Measurements from ENCODE around the gene ITGA2B.
A peak's percentile ranks its signal among the peaks of the same experiment; 100 is the strongest.
"Not testable (repeated sequence)": the region's sequence is repeated elsewhere in the genome, so short reads cannot be mapped to it uniquely, and the experiment has no call there.

ITGA2B gene

DNA sequence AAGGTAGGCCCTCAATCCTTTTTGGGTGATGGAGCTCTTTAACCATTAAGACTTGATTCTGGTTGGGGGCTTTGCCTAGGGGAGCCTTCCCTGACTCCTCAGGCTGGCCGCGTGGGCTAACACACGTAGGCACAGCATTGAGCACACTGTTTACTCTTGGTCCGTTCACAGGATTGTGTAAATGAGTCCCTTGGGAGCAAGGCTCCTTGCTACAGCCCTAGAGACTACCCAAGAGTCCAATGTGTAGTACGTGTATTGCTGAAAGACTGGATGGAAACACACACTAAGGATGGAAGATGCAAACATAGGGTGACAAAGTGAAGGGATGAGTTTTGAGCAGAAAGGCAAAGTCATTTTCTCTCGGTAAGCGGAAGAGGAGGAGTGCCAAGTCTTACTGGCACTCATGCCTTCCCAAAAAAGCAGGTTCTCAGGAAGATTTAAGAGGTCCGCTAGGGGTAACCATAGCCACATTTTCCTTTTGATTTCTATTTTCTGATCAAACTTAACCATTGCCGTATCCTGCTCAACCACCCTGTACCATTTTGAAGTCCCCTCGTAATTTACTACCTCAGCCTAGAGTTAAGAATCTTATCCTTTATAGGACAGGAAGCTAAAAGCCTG lies 911 bp upstream of the ITGA2B start:
- no peak for DNase-seq

GRCh38 chr17:44389723-44390202 lies 314 bp upstream of the ITGA2B start:
- no peak for DNase-seq

- no peak for DNase-seq
These were observed 1.6 kb downstream of the ITGA2B start for GRCh38 chr17:44387804-44388203.

DNA sequence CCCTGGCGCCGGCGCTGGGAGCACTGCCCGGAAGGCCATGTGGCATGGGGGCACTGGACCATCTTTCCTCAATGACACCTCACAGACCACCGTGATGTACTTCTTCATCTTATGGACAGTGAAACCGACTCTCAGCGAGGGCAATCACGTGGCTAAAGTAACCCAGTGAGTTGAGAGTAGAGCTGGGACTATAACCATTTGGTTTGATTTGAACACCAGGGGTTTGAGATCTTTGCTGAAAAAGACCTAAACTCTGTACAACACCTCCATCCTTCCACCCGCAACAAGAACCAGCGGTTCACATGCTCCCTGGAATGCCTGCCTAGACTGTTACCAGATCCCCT lies 3.3 kb downstream of the ITGA2B start:
- no peak for DNase-seq

DNA sequence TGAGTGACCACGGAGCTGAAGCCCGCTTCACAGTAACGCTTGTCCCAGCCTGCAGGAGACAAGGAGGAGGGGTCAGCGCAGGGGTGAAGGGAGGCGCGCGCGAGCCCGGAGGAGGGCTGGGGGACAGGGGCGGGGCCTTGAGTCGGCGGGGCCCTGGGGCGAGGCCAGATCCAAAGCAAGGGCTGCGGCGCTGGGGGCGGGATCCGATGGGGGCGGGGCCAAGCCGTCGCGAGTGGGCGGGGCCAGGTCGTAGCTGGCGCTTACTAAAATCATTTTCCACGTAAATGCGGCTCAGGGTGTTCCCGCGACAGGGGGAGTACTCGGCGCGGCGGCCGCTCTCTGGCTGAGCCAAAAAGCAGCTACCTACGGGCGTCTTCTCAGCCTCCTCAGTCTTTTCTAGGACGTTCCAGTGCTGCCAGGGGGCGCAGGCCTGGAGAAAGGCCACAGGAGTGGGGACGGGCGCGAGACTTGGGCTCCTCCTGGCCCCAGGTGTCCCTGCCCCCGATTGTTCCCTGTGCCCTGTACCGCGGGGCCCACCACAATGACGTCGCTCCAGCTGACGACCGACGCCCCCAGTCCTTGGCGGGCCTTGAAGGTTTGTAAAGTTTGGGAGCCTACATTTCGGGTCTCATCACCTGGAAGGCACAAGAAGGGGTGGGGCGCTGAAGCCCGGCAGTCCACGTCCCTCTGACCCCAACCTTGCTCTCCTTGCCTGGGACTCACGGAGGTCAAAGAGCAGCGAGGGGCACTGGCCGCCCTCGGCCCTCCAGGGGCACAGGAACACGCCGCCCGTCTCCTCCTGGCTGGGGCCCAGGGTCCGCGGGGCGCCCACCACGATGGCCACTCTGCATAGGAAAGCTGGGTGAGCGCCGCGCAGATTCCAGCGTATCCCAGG lies 3.9 kb downstream of the ITGA2B start:
- peak; percentile 81 for DNase-seq

DNA sequence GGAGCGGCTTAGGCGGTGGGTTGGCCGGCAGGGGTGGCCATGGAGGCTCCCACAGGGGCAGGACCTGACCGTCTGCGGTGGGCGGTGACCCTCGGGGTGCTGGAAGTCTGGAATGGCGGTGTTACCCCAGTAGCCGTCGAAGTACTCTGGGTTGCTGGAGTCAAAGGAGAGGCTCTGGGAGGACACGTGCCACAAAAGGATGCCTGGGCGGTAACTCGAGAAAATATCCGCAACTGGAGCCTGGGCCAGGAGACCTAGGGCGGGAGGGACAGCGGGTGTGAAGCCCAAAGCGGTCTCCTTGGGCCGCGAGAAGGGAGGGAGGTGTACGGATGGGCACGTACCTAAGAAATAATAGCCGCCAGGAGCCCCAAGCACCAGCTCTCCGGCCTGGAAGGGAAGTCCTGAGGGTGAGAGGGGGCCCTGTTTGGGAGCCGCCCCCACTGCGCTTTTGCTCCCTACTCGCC lies 4.6 kb downstream of the ITGA2B start:
- DNase-seq, result no peak

DNA sequence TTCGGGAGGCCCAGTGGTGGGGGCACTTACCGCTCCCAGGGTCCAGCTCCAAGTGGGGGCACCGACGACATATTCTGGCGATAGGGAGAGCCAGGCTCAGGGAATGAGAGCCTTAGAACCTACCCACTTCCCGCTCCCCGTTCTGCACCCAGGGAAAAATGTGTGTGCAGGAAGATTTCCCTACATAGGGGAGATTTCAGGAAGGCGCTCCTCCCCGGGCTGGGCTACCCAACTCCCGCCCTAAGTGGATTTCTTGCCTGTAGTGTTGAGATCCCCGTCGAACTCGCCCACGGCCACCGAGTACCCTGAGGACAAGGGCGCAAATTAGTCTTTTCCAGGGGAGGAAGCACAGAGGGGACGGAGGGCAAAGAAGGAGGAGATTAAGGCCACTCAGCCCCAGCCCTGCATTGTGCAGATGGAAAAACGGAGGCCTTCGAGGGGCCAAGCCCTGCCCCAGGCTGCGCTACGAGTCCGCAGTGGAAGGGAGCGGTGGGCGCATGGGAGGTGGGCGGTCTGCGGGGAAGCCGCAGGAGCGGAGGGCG lies 5.1 kb downstream of the ITGA2B start:
- DNase-seq, result no peak

GRCh38 chr17:44383861-44384260 lies 5.6 kb downstream of the ITGA2B start:
- no peak for DNase-seq

- DNase-seq, result no peak
These were observed 6.1 kb downstream of the ITGA2B start for GRCh38 chr17:44383363-44383762.

DNA sequence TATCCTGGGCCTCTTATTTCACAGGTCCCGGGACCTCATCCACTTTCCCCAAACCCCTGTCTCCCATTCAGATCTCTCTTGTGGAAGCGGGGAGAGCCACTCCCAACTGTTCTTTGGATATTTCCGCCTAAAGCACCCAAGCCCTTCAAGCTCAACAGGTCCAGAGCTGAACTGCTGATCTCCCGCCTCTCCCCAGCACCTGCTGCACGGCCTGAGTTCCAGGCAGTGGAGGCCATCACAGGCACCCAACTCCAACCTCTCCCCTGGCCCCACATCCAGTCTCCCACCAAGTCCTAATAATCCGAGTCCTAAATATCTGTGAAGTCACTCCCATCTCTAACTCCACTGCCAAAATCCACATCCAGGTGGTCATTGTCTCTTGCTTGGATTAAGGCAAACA lies 6.5 kb downstream of the ITGA2B start:
- no peak for DNase-seq

DNA sequence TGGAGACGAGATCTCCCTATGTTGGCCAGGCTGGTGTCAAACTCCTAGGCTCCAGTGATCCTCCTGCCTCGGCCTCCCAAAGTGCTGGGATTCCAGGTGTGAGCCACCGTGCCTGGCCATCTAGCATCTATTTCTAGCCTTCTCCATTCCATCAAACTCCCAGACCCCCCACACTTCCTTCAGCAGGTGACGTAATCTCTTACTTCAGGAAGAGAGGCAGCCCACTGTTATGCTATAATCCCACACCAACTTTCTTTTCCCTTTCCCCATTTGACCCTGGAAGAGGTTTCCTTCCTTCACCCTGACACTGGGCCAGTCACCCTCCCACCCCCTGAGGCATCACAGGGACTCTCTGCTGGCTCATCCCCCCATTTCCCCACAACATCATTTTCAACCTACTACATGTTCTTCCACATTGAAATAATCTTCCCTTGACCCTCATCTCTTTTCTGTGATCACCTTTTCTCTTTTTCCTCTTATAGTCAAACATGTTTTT lies 7.6 kb downstream of the ITGA2B start:
- no peak for DNase-seq

DNA sequence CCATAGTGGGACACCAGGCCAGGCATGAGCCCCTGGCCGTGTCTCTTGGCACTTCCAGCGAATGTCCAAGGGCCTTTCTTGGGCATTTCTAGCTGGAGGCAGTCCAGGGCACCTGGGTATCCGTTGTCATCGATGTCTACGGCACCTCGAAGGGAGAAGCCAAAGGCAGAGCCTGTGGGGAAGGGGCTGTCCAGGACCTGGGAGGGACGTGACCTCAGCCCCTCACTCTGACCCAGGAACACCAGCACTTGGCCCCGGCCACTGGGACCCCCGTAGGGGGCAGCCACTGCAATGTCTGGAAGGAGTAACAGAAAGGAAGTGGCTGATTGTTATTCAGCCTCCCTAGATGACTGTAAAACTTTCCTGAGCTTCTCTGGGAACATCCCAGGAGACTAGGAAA lies 8.7 kb downstream of the ITGA2B start:
- no peak for DNase-seq

- no peak for DNase-seq
These were observed 9.6 kb downstream of the ITGA2B start for GRCh38 chr17:44379887-44380286.

DNA sequence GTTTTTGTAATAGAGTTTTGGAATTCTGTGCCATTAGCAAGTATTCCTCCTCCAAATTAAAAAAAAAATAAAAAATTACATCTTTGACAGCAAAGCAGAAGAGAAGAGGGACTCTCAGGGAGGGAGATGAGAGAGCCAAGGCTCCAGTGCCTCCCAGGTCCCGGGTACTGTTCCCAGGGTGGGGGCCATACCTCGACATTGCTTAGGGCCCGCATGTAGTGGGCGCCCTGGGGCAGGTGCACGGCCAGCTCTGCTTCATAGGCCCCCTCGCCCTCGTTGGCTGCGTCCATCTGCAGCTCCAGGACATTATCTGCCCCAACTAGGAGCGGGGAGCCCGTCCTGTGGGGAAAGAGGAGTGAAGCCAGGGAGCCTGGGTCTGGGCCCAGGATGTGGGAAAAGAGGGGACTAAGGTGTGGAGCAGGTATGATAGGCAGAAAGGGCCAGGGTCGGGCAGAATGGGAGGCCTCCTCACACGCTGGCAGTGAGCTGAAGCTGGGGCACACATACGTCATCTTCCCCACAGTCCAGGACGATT lies 11.2 kb downstream of the ITGA2B start:
- DNase-seq, result no peak

GRCh38 chr17:44376779-44377178 lies 12.7 kb downstream of the ITGA2B start:
- no peak for DNase-seq

DNA sequence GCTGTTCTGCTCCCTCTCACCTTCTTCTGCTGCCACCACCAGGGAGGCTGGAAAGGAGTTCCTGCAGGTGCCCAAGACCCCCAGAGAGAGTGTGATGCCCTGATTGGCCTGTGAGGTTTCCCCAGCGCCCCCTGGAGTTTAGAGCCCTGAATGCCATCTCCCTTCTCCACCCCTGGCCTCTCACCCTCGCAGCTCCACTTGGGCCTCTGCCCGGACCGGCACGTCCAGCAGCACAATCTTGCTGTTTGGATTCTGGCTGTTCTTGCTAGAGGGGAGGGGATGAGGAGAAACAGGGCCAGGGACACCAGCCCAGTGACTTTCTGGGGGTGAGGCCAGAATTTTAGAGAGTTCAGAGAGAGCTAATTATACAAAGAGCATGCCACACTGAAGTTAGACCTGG lies 13.3 kb downstream of the ITGA2B start:
- no peak for DNase-seq

DNA sequence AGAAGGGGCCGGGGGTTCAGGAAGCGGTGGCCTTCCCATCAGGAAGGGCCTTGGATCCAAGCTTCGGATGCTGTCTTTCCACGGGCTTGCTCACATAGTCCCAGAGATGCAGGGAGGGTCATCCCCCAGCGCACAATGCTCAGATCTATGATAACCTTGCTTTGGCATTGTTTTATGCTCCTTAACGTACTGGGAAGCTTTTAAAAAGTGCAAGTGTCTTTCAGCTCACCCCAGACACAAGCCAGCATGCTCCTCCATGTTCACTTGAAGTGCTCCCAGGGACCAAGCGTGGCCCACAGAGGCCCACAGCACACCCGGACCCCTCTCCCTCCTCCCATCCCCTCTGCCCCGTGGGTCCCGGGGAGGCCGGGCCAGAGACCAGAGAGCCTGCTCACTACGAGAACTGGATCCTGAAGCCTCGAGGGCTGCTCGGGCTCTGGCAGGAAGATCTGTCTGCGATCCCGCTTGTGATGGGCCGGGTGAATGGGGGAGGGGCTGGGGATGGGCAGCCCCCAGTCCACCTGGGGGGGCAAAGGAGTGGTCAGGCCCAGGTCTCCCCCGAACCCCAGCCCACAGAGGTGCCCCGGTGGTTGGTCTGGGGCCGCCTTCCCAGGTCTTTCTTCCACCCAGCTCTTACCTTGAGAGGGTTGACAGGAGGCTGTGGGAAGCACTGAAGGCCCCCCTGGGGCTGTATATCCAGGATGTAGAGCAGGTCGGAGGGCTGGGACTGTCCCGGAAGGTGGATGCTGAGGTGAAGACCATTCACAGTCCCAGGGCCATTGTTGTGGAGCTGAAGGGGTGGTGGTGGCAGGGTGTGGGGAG lies 14.0 kb downstream of the ITGA2B start:
- no peak for DNase-seq

DNA sequence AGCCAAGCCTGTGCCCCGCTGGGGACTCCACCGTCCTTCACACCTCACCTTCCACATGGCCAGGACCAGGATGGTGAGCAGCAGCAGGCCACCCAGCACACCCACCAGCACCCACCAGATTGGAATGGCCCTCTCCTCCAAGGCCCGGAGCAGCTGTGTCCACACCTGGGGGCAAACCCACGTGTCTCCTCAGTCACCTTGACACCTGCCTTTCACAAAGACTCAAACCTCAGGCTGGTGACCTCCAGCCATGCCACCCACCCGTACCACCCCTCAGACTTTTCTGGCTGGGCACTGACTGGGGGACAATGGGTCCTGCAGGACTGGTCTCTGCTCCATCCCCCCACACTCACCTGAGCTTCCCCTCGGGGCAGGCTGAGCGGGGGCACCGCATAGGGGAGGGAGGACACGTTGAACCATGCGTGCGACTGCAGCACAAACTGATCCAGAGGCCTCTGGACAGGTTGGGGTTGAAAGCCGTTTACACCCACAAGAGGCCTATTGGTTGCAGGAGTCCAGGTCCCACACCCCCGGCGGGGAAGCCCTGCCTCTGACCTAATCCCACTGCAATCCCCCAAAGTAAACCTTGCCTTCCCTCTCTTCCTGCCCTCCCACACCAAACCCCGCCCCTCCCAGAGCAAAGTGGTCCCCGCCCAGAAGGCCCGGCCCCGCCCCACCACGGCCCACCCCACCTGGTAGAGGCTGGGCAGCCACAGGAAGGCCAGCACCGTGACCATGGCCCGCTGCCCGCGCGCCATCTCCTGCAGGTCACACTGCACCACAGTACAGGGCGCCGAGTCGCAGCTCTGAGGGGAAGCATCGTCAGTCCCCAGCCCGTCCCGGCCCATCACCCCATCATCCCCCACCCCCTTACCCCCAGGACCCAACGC lies 14.9 kb downstream of the ITGA2B start:
- DNase-seq, result no peak

GRCh38 chr17:44372036-44372435 lies 17.4 kb downstream of the ITGA2B start:
- no peak for DNase-seq

GRCh38 chr17:44369414-44370023 lies 19.9 kb downstream of the ITGA2B start:
- DNase-seq, result not testable (repeated sequence)
